CD4-positive, alpha-beta memory T cell (primary cell): Measurements from ENCODE around the gene UCP2. TPM values are rescaled to one million over a fixed set of nuclear protein-coding genes. Genes with fewer than 3 reads are reported as not detected.
"Not testable (repeated sequence)": the region's sequence is repeated elsewhere in the genome, so short reads cannot be mapped to it uniquely, and the experiment has no call there.

Source experiments
- CTCF ChIA-PET: fragments of 350-600 bp; sonication (Branson Sonifier 250); formaldehyde crosslinking; loops from one replicate; lab custom pipeline; 2021; ENCODE audit warnings: inconsistent platforms; ENCODE audit not compliant: partially characterized antibody; lab: Charles Lee
- POLR2A ChIA-PET: fragments of 350-600 bp; sonication (Branson Sonifier 250); formaldehyde crosslinking; loops from one replicate; lab custom pipeline; 2021; ENCODE audit not compliant: partially characterized antibody; lab: Charles Lee
- DNase-seq, 5 donors: peaks; one replicate each; pipeline versions ENCODE4 v3.0.0 to v3.0.0-alpha.2; 2020 to 2022; ENCODE audit warnings: mixed read lengths in 1 of 5
- H3K27ac ChIP-seq: one replicate; pipeline ENCODE4 v1.7.0; 2013; ENCODE audit warnings: low read depth, low read length
- H3K27me3 ChIP-seq: 2 replicates; pipeline ENCODE4 v1.7.0; 2013; ENCODE audit warnings: mild to moderate bottlenecking, low read length, moderate library complexity; ENCODE audit not compliant: insufficient read depth
- H3K36me3 ChIP-seq: 2 replicates; pipeline ENCODE4 v1.7.0; 2013; ENCODE audit warnings: mild to moderate bottlenecking, low read length, moderate library complexity; ENCODE audit not compliant: insufficient read depth
- H3K4me1 ChIP-seq: 2 replicates; pipeline ENCODE4 v1.7.0; 2013; ENCODE audit warnings: mild to moderate bottlenecking, low read length, moderate library complexity; ENCODE audit not compliant: insufficient read depth
- H3K4me3 ChIP-seq, 2 donors: one replicate each; pipeline ENCODE4 v1.7.0; 2013; ENCODE audit warnings: low read length in 2 of 2, mild to moderate bottlenecking in 1 of 2
- H3K9me3 ChIP-seq, 2 donors: one replicate each; pipeline ENCODE4 v1.7.0; 2013; ENCODE audit warnings: low read length in 2 of 2, control low read depth in 1 of 2; ENCODE audit not compliant: control insufficient read depth in 1 of 2
- H3K27ac Mint-ChIP-seq, 7 donors: one replicate each; pipeline ENCODE4 v1.8.0; 2020 to 2021; ENCODE audit warnings: mixed read lengths in 7 of 7, mild to moderate bottlenecking in 6 of 7, inconsistent platforms in 3 of 7, moderate library complexity in 3 of 7
- H3K27me3 Mint-ChIP-seq, 2 donors: one replicate each; pipeline ENCODE4 v1.8.0; 2020 to 2021; ENCODE audit warnings: mixed read lengths in 2 of 2
- H3K36me3 Mint-ChIP-seq, 2 donors: one replicate each; pipeline ENCODE4 v1.8.0; 2020 to 2021; ENCODE audit warnings: mixed read lengths in 2 of 2, inconsistent platforms in 1 of 2, mild to moderate bottlenecking in 1 of 2
- H3K4me1 Mint-ChIP-seq, 4 donors: one replicate each; pipeline ENCODE4 v1.8.0; 2020 to 2021; ENCODE audit warnings: mixed read lengths in 4 of 4, mild to moderate bottlenecking in 1 of 4
- H3K4me3 Mint-ChIP-seq, 8 donors: one replicate each; pipeline ENCODE4 v1.8.0; 2020 to 2021; ENCODE audit warnings: mixed read lengths in 8 of 8, mild to moderate bottlenecking in 7 of 8, moderate library complexity in 6 of 8, inconsistent platforms in 3 of 8
- H3K9me3 Mint-ChIP-seq, 8 donors: one replicate each; pipeline ENCODE4 v1.8.0; 2020 to 2021; ENCODE audit warnings: mixed read lengths in 8 of 8, mild to moderate bottlenecking in 5 of 8, inconsistent platforms in 3 of 8, moderate library complexity in 1 of 8
- intact Hi-C: fragments of 100-400 bp; cut with micrococcal nuclease; formaldehyde crosslinking; loops from one replicate; pipeline ENCODE4 v1.15.1; 2023
- polyA plus RNA-seq, 2 donors: library from polyadenylated mRNA; unstranded; fragments of 300-500 nt; fragmentation: Illumina TruSeq; gene quantifications; one replicate each; pipeline ENCODE4 v1.2.3, GENCODE V29; 2021
- total RNA-seq, 2 experiments: library from RNA; stranded (reverse); gene quantifications; one replicate each; pipeline ENCODE4 v1.2.3, GENCODE V29; 2021

UCP2 gene
- total and polyA plus RNA-seq, 4 experiments from 2014 or later = 325 to 1,459 (median 623) TPM

GRCh38 chr11:73988227-73988626, 5.6 kb upstream of the UCP2 start:
- peaks cover 24 to 45% (median 34%) of the 10 kb centered on the region in 4 donors for H3K4me1 Mint-ChIP-seq

GRCh38 chr11:73985661-73986060, 3.0 kb upstream of the UCP2 start:
- H3K27me3 ChIP-seq, intact Hi-C loops, H3K9me3 Mint-ChIP-seq, DNase-seq, H3K9me3 ChIP-seq, H3K27ac ChIP-seq, H3K4me3 ChIP-seq, H3K27me3 Mint-ChIP-seq: not testable (repeated sequence)
- peak overlapping the region in 1 of 8 donors; percentile 46 for H3K4me3 Mint-ChIP-seq
- POLR2A ChIA-PET = interaction anchor here (11.7 to 38.4 kb wide), 2 partner anchors 17 to 21 kb away, joined by 623 to 2221 read pairs; partner anchors contain the start of gene UCP3
- peaks cover 20% of the 10 kb centered on the region for H3K4me1 ChIP-seq
- peaks cover 15 to 24% of the 10 kb centered on the region in 2 donors for H3K36me3 Mint-ChIP-seq
- peaks cover 10% of the 10 kb centered on the region for H3K36me3 ChIP-seq
- H3K4me1 Mint-ChIP-seq = peaks cover 10 to 48% (median 15%) of the 10 kb centered on the region in 4 donors
- H3K27ac Mint-ChIP-seq = peak overlapping the region in 4 of 7 donors; percentile 27 to 64 (median 46)
- CTCF ChIA-PET = interaction anchor here (1.5 kb wide), 1 partner anchor 22 kb away, joined by 4 read pairs; no protein-coding TSS in a partner anchor

More at GRCh38 chr11:73988227-73988626, 5.6 kb upstream of the UCP2 start:
- Histone ChIP-seq H3K4me1 (peaks cover 41% of the 10 kb centered on the region), H3K27ac (no peak overlapping the region), H3K4me3 (no peak overlapping the region), H3K36me3 (no peaks in the 10 kb centered on the region), H3K9me3 (no peaks in the 10 kb centered on the region), H3K27me3 (no peaks in the 10 kb centered on the region)
- Mint-ChIP-seq H3K27ac (peak overlapping the region in 2 of 7 donors; percentile 62 to 88), H3K9me3 (no peaks in the 10 kb centered on the region), H3K27me3 (no peaks in the 10 kb centered on the region), H3K36me3 (no peaks in the 10 kb centered on the region), H3K4me3 (no peak overlapping the region)
- intact Hi-C loops = no loop called here
- ChIA-PET POLR2A (interaction anchor here (1.2 to 38.4 kb wide), 2 partner anchors 15 to 19 kb away, joined by 3 to 2221 read pairs; partner anchors contain the start of gene UCP3), CTCF (no interaction called here)
- no peak for DNase-seq

- CTCF ChIA-PET = interaction anchor here (1.0 to 2.5 kb wide), 3 partner anchors 10 to 18 kb away, joined by 3 to 13 read pairs (median 4); no protein-coding TSS in a partner anchor
- peak overlapping the region; percentile 84 for H3K27ac ChIP-seq
- intact Hi-C loops = loop anchor here (1.0 to 5.0 kb wide), 4 partner anchors 10 to 187 kb away; partner anchors contain the start of genes C2CD3, COA4, PAAF1 and PPME1
- H3K9me3 ChIP-seq = no peaks in the 10 kb centered on the region
- no peaks in the 10 kb centered on the region for H3K27me3 ChIP-seq
- POLR2A ChIA-PET = interaction anchor here (0.9 to 38.4 kb wide), 6 partner anchors 15 to 223 kb away, joined by 3 to 2221 read pairs (median 4); partner anchors contain the start of genes C2CD3, PPME1, RAB6A and UCP3
- Mint-ChIP-seq H3K27ac (peak overlapping the region; percentile 98 to 100 (median 99)), H3K4me1 (peaks cover 12 to 62% (median 22%) of the 10 kb centered on the region in 4 donors), H3K9me3 (peaks cover 0 to 3% (median 0%) of the 10 kb centered on the region in 8 donors), H3K27me3 (no peaks in the 10 kb centered on the region), H3K4me3 (peak overlapping the region; percentile 96 to 99 (median 99)), H3K36me3 (peaks cover 29 to 39% of the 10 kb centered on the region in 2 donors)
- peaks cover 34% of the 10 kb centered on the region for H3K4me1 ChIP-seq
- peak overlapping the region; percentile 60 to 99 for H3K4me3 ChIP-seq
- peaks cover 17% of the 10 kb centered on the region for H3K36me3 ChIP-seq
- DNase-seq = no peak
Measured at GRCh38 chr11:73983741-73984538, 1.3 kb upstream of the UCP2 start.

DNA sequence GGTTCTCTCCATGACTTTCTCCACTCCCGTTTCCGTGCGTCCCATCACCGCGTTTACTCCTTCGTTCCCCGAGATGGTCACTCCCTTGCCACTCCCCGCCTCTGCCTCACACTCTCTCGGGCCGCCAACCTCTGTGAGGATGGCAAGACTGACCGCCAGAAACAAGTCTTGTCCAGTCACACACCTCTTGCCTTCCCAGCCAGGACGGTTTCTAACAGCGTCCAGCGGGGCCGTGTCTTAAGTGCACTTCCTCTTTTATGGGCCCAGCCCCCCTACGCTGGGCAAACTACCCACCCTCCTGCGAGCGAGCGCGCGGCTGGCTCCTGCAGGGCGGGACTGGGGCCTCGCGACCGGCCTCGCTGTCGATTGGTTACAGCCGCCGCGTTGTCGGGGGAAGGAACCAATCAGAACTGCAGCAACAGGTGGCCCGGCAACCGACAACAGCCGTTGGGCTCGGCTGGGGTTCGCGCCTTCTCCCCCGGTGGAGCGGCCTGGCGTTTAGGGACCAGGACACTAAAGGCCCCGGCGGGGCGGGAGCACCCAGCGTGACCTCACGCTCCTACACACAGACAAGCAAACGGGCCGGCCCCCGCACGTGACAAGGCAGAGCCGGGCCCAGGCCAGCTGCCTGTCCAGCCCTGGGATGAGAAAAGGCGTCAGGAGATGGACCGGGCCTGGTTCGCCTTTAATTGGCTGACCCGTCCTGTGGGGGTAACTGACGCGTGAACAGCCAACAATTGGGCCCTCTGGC, 522 bp upstream of the UCP2 start:
- Histone ChIP-seq H3K27me3 (no peaks in the 10 kb centered on the region), H3K27ac (peak overlapping the region; percentile 84), H3K9me3 (no peaks in the 10 kb centered on the region), H3K36me3 (peaks cover 25% of the 10 kb centered on the region), H3K4me3 (peak overlapping the region; percentile 87 to 99), H3K4me1 (peaks cover 42% of the 10 kb centered on the region)
- ChIA-PET POLR2A (interaction anchor here (0.9 to 38.4 kb wide), 8 partner anchors 14 to 222 kb away, joined by 3 to 2221 read pairs (median 6); partner anchors contain the start of genes C2CD3, PPME1, RAB6A and UCP3), CTCF (interaction anchor here (1.0 to 5.0 kb wide), 7 partner anchors 9 to 21 kb away, joined by 3 to 38 read pairs (median 3); no protein-coding TSS in a partner anchor)
- H3K27ac Mint-ChIP-seq = peak overlapping the region; percentile 98 to 100 (median 99)
- no peaks in the 10 kb centered on the region for H3K27me3 Mint-ChIP-seq
- H3K4me1 Mint-ChIP-seq = peaks cover 19 to 70% (median 29%) of the 10 kb centered on the region in 4 donors
- peak overlapping the region; percentile 96 to 99 (median 99) for H3K4me3 Mint-ChIP-seq
- H3K9me3 Mint-ChIP-seq = peaks cover 0 to 3% (median 0%) of the 10 kb centered on the region in 8 donors
- peak; percentile 91 to 95 (median 93) for DNase-seq
- H3K36me3 Mint-ChIP-seq = peaks cover 36 to 47% of the 10 kb centered on the region in 2 donors
- intact Hi-C loops = loop anchor here (1.0 to 5.0 kb wide), 4 partner anchors 9 to 188 kb away; partner anchors contain the start of genes C2CD3, COA4, PAAF1 and PPME1

DNA sequence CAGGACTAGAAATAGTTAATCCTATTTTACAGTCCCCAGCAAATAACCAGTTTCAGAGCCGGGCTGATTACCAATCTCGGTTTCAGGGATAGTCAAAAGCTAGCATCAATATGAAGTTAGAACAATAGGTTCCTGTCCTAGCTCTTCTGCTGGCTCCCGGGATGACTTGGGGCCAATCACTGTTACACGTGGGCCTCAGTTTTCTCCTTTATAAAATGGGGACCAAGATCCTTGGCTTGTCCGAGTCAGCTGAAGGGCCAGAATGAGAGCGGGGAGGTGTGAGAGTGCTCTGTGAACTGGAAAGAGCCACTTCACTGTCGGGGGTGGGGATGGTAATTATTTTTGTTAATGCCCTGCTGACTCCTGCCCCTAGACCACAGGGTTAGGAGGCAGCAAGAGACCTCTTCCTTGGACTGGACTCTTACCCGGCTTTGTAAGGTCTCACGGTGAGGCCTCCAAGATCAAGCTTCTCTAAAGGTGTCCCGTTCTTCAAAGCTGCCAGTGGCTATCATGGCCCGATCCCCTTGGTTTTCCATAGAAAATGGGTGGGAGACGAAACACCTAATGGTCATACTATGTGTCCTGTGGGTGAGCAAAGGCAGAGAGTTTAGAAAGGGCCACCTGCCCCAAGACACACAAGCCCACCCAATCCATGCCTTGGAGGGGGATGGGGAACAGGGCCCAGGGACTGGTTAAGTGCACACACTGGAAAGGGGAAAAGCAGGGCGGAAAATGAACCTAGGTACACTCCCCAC, 1.4 kb downstream of the UCP2 start:
- peaks cover 61% of the 10 kb centered on the region for H3K4me1 ChIP-seq
- intact Hi-C loops = loop anchor here (5.0 kb wide), 1 partner anchor 104 kb away; the partner anchor contains the start of genes COA4 and PAAF1
- no peak for DNase-seq
- POLR2A ChIA-PET = interaction anchor here (0.7 to 38.4 kb wide), 8 partner anchors 12 to 251 kb away, joined by 3 to 2221 read pairs (median 16); partner anchors contain the start of genes C2CD3, PPME1 and UCP3
- H3K4me3 Mint-ChIP-seq = peak overlapping the region; percentile 96 to 100 (median 99)
- H3K27ac Mint-ChIP-seq = peak overlapping the region; percentile 98 to 100 (median 99)
- H3K4me1 Mint-ChIP-seq = peaks cover 32 to 86% (median 46%) of the 10 kb centered on the region in 4 donors
- H3K27me3 ChIP-seq = no peaks in the 10 kb centered on the region
- H3K9me3 ChIP-seq = no peaks in the 10 kb centered on the region
- peaks cover 44% of the 10 kb centered on the region for H3K36me3 ChIP-seq
- CTCF ChIA-PET = interaction anchor here (1.2 to 5.0 kb wide), 10 partner anchors 8 to 57 kb away, joined by 3 to 38 read pairs (median 15); no protein-coding TSS in a partner anchor
- peak overlapping the region; percentile 84 for H3K27ac ChIP-seq
- H3K36me3 Mint-ChIP-seq = peaks cover 56 to 65% of the 10 kb centered on the region in 2 donors
- H3K4me3 ChIP-seq = peak overlapping the region; percentile 87 to 99
- H3K27me3 Mint-ChIP-seq = no peaks in the 10 kb centered on the region
- peaks cover 0 to 3% (median 0%) of the 10 kb centered on the region in 8 donors for H3K9me3 Mint-ChIP-seq
